Activated CD4-positive, alpha-beta T cell treated with anti-CD3 and anti-CD28 coated beads, Interleukin-2, amount 50 U/mL, for 24 hours (primary cell): ENCODE results near the gene TACR2.

Source experiments
- DNase-seq, 2 donors: peaks; one replicate each; pipeline ENCODE4 v3.0.0-alpha.2; 2020; ENCODE audit warnings: low read depth in 1 of 2, low spot score in 1 of 2

TACR2 gene

DNA sequence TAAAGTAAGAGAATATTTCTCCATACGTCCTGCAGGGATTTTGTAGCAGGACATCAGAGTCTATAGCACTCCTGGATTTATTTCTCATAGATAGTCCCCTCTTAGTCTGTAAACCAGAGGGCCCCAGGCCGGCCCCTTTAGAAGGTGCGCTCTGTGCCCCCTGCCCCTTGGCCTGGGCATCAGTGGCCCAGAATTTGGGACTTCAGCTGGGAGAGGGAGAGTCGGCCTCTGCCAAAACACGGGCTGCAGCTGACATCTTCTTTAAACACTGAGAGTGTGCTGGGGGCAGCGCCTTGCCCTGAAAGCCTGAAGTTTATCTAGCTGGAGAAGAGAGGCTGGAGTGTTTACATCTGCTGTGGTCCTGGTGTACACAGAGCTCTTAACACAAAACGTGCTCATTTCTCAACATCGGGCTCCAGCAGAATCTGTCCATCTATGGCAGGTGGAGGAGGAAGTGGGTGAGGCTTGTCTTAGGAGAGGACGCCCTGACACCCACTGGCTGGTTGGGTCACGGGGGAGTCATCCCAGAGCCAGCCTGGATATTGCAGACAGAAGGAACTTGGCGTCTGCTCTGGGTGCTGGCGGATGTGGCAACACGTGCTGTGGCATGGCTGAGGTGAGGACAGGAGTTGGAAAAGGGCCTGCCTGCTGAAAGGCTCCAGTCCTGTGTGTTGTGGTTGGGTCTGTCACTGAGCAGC is 5.0 kb upstream of the TACR2 start:
- no peak for DNase-seq

DNA sequence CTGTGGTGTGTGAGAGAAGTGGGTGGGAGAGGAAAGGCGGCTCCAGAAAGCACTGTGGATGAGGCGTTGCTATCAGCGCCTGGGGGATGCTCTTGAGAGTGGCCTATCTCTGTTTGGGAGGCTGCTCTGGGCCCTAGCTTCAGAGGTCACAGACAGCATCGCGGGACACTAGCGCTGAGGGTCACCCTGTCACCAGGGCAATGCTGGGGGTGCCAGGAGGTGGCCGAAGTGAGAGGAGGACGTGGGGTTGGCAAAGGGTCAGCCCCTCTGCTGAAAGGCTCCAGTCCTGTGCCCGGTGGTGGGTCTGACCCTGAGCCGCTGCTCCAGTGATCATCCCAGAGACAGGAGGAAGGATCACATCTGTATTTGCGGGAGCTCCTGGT is 3.0 kb upstream of the TACR2 start:
- DNase-seq, result no peak

DNA sequence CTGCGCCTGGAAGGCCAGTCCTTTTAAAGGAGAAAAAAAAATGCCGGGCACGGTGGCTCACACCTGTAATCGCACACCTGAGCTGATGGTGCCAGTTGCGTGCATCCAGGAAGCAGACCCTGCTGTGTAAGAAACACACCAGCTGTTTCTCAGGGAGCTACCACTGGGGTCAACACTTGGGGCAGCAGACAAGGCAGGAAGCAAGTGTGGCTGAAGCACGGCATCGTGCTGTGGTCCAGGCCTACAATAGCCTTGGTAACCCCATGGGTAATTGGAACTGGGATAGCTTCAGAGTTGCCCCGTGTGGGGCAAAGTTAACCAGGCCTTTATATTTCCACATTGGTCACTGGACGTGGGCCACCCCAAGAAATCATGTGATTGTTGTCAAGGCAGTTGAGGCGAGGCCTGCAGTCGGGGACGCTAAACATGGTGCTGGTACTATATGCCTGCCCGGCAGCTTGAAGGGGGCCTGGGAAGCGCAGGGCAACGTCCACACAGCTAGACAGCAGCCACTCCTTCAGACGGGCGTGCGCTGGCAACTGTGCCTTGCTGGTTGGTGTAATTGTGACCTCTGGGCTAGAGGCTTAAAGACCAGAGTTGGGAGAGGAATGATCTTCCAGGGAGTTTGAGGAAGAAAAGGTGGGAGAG is 2.5 kb upstream of the TACR2 start:
- DNase-seq, result no peak

DNA sequence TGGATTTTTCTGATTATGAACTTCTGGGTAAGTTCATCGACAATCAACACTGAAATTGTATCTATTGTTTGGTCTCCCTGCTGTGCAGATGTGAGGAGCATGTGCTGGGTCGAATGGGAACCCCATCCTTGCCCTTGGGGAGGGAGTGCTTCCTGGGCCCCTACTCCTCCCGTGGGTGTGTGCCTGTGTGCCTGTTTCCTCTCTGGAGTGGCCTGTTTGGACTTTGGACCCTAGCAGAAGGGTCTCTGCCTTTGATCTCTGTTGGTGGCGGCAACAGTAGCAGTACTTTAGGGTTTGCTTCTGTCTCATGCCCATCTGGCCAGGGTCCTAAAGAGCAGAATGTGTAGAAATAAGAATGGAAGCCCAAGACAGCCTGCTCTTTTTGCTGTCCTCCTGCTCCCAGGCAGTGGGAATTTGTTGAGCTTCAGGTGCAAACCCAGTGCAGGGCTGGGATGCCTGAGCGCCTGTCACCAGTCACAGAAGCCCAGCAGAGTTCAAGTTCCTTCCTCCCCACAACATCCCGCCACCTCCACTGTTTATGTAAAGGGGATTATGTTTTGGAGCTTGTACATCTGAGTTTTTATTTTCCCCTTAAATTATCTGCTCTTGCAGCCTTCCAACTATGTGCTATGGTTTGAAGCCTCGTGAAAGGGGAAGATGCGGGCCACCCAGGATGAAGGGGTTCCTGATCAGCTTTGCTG is 1.5 kb upstream of the TACR2 start:
- DNase-seq, result no peak

DNA sequence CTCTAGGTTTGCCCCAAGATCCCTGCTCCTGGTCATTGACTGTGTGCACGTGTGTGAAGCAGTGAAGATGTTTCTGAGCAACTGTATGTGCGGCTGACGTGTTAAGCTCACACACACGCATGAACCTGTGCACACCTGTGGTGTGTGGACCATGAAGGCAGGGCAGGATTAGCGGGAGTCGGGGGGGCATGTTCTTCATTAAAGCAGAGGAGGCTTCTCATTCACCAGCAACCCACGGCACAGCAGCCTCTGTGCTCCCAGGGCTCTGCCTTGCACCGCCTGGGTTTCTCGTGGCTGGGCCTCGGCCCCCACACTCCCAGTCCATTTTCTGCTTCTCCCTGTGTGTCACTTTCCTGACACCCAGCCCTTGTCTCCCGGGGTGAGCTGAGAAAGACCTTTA is 824 bp upstream of the TACR2 start:
- no peak for DNase-seq

DNA sequence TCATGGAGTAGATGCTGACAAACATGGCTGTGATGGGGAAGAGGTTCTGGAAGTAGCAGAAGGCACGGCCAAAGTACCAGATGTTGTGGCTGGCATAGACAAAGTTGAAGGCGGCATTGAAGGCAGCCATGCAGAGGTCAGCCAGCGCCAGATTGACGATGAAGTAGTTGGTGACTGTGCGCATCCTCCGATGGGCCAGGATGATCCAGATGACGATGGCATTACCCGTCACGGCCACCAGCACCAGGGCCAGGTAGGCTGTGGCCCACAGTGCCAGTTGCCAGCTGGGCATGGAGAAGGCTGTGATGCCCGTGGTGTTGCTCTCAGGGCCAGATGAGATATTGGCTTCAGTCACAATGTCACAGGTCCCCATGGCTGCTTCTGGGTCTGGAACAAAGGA is 767 bp downstream of the TACR2 start:
- DNase-seq, result no peak

DNA sequence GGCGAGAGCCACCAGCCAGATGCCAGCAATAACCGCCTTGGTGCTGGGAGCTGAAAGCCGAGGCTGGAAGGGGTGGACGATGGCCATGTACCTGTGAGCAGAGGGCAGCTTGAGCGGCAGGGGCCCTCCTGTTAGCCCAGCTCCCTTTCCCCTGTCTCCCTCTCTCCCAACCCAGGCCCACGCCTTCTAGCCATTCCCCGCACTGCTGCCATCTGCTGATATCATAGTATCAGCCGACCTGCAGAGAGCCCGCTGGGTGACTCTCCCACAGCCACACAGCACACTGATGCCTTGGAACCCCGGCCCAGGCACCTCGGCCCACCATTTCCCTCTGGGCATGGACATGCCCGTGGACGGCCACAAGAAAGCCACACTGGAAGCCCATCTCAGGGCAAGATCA is 1.7 kb downstream of the TACR2 start:
- no peak for DNase-seq

DNA sequence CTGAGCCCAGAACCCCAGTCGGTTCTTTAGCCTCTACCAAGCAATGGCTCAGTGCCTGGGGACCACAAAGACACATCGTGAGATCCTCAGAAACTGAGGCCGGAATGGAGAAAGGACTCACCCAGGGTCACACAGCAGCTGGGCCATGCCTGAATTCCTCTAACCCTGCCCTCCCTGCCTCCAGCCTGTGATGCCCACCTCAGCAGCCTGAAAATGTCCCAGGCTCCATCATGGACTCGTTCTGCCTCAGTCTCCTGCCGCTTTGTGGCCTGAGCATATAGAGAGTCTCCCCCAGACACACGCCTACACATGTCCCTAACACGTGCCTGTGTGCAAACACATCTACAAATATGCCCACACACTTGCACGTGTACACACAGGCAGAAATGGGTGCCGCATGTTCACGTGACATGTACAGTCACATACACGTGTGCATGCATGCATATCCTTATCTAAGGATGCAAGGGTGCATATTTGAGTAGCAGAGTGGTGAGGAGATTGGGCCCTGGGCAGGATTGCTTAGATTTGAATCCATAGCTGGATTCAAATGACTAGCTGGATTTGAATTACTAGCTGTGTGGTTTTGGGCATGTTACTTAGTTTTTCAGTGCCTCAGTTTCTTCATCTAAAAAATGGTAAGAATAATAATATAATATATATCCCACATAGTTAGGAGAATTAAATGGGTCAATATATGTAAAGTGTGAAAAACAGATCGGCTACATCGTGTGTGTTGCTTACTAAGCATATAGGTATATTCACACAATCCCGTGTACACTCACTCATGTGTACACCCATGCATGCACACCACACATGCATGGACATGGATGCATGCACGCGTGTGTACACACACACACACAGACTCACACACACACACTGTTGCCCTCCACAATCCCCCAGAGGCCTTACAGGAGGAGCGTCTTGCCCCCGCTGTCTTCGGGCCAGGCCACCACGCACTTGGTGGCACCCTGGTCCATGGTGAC is 2.4 kb downstream of the TACR2 start:
- no peak for DNase-seq

DNA sequence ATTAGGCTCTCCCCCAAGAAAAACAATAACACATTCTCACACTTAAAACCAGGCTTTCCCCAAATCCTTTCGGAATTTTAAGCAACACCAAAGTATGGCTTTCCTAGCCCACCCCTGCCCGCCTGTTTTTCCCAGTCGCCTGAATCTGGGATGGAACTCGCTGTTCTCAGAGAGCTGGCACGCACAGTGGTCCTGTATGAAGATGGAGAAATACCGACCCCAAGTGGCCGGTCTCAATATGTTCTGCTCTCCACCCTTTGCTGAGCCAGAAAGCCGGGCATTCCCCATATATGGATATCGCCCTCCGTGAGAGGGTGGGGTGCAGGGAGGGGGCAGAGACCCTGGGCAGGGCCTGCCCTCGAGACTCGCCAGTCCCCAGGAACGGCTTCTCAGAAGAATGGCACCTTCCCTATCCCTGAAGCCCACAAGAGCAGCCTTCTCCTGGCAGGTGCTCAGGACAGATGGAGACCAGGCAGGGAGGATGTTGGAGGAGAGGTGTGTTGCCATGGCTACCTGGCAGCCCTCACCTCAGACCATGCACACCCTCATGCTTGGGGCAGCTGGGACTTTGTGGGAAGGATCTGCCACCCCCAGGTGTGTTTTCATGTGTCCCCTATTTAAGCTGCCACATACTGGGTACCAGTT is 3.4 kb downstream of the TACR2 start:
- DNase-seq, result no peak

DNA sequence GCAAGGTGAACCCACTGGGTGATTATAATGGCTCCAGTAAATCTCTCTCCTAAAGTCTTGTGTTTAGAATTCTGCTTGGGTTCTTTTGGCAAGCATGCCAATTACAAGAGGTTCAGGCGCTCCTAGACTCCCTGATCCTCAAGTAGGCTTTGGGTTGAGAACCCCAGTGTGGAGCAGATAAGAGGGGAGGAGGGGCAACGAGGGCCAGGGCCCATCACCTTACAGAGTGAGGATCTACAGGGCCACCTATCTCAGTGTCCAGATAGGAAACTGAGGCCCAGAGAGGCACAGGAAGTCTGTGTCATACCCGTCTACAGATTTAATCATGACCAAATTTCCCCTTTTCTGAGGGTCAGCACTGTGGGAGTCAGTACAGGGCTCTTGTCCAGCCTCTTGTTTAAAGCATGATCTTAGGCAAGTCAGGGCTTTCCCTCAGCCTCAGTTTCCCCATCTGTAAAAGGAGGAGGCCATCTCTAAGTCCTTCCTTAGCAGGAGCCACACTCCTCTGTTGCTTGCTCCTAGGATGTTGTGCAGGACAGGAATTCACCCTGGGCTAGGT is 4.4 kb downstream of the TACR2 start:
- no peak for DNase-seq

DNA sequence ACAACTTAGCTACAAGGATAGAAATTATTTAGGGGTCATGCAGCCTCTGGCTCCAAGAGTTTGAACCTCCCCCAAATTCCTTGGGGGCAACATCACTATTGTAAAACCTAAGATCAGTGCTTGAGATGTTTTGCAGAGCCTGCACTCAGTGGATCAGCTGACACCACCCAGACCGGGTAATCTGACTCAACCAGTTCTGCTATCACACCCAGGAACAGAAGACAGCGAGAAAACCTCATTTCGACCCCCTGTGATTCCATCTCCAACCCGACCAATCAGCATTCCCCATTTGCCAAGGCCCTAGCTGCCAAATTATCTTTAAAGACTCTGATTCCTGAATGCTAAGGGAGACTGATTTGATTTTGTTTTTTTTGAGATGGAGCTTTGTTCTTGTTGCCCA is 5.2 kb downstream of the TACR2 start:
- DNase-seq, result no peak

DNA sequence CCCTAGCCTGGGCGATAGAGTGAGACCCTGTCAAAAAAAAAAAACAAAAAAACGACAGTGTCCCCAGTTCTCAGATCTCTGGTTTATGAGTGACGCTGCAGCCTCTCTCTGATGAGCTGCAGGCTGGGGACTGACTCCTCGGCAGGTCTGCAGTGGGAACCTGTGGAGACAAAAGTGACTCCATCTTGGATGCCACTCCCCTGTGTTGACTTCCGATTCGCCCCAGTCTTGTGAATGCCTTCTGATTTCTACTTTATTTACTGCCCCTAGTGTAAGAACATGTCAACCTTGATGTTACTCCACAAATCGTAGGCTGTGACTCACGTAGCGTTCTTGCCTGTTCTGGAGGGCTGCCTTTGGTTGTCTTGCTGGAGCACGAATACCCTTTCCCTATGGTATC is 6.2 kb downstream of the TACR2 start:
- DNase-seq, result no peak

DNA sequence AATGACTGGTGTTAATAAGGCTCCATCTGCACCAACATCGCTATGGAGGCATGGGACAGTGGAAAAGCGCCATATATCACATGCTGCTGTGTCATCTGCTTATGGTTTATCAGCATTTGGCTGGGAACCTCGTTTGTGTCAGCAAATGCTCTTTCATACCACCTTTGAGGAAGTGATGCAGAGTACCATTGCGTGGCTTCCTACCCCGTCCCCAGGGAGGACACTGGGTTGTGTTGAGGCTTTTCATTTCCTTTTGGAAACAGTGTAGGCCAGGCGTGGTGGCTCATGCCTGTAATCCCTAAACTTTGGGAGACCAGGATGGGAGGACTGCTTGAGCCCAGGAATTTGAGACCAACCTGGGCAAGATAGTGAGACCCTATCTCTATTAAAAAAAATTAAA is 6.8 kb downstream of the TACR2 start:
- DNase-seq, result no peak

DNA sequence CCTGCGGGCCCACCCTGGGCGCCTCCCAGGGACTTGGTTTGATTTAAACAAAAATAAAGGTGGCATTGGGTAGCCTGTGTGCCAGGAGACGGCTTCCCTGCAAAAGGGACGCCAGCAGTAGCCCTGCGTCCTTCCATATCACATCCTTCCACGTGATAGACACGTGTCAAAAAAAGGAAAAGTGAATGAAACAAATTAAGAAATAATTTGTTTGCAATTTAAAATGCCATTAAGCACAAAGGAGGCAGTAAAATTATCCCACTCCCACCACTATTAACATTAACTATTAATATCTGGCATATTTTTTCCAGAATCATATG is 7.6 kb downstream of the TACR2 start:
- DNase-seq, result no peak

DNA sequence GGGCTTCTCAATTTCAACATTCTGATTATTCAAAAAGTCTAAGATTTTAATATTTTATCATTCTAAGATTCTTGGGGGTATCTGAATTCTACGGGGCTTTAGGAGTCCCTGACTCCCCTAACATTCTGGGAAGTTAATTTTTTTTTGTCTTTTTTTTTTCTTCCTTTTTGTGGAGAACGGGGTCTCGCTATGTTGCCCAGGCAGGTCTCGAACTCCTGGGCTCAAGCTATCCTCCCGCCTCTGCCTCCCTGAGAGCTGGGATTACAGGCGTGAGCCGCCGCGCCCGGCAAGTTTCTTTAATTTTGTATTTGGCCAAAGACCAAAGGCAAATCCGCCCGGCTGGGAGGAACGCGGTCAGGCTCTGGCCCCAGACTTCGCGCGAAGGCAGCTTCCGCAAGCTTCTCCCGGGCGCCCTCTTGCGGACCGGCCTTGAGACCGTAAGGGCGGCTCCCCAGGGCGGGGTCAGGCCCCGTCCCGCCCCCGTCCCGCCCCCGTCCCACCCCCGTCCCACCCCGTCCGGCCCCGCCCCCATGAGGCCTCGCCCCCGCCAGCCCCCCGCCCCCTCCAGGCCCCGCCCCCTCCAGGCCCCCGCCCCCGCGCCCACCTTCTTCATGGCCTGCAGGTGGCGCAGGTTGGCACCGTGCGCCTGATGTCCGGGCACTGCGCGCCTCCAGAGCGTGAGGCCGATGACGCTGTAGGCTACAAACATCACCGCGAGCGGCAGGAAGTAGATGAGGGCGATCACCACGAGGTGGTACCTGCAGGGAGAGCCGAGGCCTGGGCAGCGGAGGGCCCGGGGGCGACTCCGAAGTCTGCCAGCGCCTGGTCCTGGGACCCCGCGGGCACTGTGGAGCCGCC is 8.2 kb downstream of the TACR2 start:
- peak; percentile 76 to 85 for DNase-seq

DNA sequence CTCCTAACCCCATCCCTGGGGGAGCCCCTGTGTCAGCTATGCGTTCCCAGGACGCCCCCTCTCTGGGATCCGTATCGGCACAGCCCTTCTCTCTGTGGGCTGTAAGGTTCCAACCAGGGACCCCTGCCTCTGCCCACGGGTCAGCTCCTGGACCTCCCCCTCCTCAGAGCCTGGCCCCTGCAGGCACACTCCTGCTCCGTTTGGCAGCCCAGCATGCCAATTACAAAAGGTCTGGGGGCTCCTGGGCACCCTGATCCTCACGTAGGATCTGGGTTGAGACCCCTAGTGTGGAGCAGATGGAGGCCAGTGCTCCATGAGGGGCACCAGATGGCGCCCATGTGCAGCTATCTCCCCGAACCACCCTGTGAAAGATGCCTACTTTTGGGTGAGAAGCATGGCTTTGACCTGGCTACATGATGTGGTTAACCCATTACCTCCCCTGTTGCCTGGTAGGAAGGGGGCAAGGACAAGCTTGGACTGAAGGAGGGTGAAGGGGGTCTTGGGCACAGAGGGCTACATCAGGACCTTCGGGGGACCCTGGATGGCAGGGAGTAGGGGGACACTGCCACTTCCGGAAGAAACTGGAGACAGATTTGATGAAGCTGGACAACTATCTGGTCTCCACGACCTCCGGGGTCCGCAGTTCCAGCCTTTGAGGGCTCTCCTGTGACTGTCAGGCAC is 9.0 kb downstream of the TACR2 start:
- DNase-seq, result no peak

DNA sequence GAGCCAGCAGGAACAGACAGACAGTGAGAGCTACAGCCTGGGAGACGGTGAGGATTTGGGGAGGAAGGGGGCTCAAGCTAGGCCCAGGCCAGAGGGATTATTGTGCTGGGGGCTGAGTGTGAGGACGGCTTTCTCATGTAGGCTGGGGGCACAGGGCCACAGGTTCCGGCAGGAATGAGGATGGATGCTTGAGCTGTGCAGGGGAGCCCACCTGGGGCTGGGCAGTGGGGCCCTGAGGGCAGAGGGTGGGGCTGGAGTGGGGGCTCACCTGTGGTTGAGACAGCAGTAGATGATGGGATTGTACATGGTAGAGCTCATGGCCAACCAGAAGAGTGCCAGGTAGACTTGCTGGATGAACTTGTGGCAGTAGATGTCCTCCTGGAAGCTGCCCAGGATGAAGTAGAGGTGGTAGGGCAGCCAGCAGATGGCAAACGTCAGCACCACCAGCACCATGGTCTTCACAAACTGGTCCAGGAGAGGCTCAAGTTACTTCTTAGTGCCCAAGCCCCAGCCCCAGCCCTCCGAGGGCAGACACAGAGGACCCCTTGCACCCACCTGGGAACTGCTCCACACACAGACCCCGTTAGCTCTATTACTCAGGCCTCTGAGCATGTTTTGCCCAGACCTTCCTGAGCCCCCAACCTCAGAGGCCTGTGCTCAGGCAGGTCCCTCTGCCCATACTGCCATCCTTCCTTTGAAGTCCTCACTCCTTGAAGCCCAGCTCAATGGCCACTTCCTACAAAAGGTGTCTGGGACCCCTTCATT is 9.7 kb downstream of the TACR2 start:
- DNase-seq, result no peak

DNA sequence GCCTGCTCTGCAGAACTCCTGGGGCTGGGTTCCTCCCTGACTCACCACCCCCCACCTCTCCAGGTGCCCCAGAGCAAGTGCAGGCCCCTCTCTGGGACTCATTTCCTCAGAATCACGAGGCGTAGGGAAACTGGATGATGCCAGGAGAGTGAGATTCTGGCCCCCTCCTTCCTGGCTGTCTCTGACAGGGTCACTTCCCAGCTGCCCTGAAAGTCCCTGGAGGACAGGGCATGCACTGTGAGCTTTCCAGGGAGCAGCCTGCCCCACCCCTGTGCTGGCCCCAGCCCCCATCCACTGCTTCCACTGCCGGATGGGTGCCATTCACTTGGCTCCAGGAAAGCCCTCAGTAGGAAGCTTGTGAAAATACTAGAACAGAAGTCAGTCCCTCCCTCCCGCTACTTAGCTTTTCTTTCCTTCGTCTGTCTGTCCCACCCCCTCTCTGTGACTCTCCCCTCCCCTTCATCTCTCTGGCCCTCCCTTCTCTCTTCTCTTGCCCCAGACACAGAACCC is 10.4 kb downstream of the TACR2 start:
- no peak for DNase-seq
